Aortic smooth muscle cell (primary cell): ENCODE measurements around the gene ATF2. TPM values are rescaled to one million over a fixed set of nuclear protein-coding genes. Genes with fewer than 3 reads are reported as not detected.

Source experiments
- total RNA-seq: library from RNA; depleted of rRNA; stranded (reverse); fragments of >200 nt; gene quantifications from 2 replicates; pipeline ENCODE4 v1.2.3, GENCODE V29; 2014

The ATF2 gene
- 37.5 and 49.2 TPM in 2 replicates for total RNA-seq

GRCh38 chr2:175167792-175168563, at the start of gene ATF2:
ATF2 (minus strand) TSS chr2:175168203; CDS start chr2:175136443, 31,760 bp downstream.

GRCh38 chr2:175181104-175181876, 13.3 kb upstream of the ATF2 start, which contains the start of gene ATP5MC3:
ATP5MC3 (minus strand) TSS chr2:175181710; CDS start chr2:175181393, 317 bp downstream.

Other genes starting within 250 kb of the ATF2 start
- 3.6 and 4.4 TPM in 2 replicates for gene CHN1, start 162.8 kb downstream of the ATF2 start, total RNA-seq
- 78.0 and 87.3 TPM in 2 replicates for gene ATP5MC3, start 13.5 kb upstream of the ATF2 start, total RNA-seq